Measurements from ENCODE around the gene TMC1.

DNA sequence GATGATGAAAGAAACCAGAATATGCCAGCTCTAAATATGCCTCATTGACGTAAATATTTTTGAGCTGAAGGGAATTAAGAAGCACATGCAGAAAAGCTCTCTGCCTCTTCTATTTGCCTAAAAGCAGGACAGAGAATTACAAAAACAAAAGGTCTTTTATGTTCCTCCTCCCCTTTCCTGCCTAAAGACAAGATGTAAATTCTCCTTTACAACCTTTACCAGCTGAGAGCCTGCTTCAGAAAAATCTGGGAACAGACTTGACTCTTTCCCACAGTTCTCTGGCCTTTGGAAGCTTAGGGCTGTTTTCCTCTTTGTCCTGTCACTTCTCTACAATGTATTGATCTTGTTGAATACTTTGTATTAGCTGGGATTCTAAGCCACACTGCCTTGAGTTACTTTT is 199.7 kb downstream of the TMC1 start:
- TF ChIP-seq POLR2A (IDR thresholded peaks at IDR 0.05; ENCODE audit: low read depth, low read length), result no peak
- no peak for TF ChIP-seq POLR2AphosphoS5 (IDR thresholded peaks at IDR 0.05; ENCODE audit: low read depth, low read length)
- TF ChIP-seq TAF1 (IDR thresholded peaks at IDR 0.05; ENCODE audit: borderline replicate concordance, low read depth, low read length), result no peak

All from GM12892 (cell line).